Stimulated activated naive B cell treated with anti-CD40 and anti-IgM and Interleukin-4, amounts not matched to agents 10 μg/mL and 1 μg/mL and 100 μg/mL, for 72 hours (primary cell): ENCODE results near the gene TMIGD1.
"Not testable (repeated sequence)": the region's sequence is repeated elsewhere in the genome, so short reads cannot be mapped to it uniquely, and the experiment has no call there.

Experiments
- ATAC-seq, 2 donors: fragments of 150-1000 bp; cut with Tn5 transposase; replicated peaks; 2 replicates each; pipeline ENCODE4 v1.10.0; 2021; ENCODE audit warnings: moderate library complexity in 1 of 2
- DNase-seq: peaks from one replicate; pipeline ENCODE4 v3.0.0; 2021
- H3K27ac Mint-ChIP-seq: one replicate; pipeline ENCODE4 v1.8.0; 2022; ENCODE audit warnings: mild to moderate bottlenecking, mixed read lengths
- H3K27me3 Mint-ChIP-seq, 2 donors: one replicate each; pipeline ENCODE4 v1.8.0; 2022; ENCODE audit warnings: mixed read lengths in 2 of 2
- H3K36me3 Mint-ChIP-seq, 2 donors: one replicate each; pipeline ENCODE4 v1.8.0; 2022; ENCODE audit warnings: mixed read lengths in 2 of 2, mild to moderate bottlenecking in 1 of 2
- H3K4me1 Mint-ChIP-seq, 2 donors: one replicate each; pipeline ENCODE4 v1.8.0; 2022; ENCODE audit warnings: mixed read lengths in 2 of 2, mild to moderate bottlenecking in 1 of 2
- H3K4me3 Mint-ChIP-seq, 2 donors: one replicate each; pipeline ENCODE4 v1.8.0; 2022; ENCODE audit warnings: mild to moderate bottlenecking in 2 of 2, mixed read lengths in 2 of 2, moderate library complexity in 1 of 2
- H3K9me3 Mint-ChIP-seq, 2 donors: one replicate each; pipeline ENCODE4 v1.8.0; 2022; ENCODE audit warnings: mixed read lengths in 2 of 2, mild to moderate bottlenecking in 1 of 2

TMIGD1 gene

GRCh38 chr17:30369995-30370394 is 36.1 kb upstream of the TMIGD1 start:
- H3K9me3 Mint-ChIP-seq, result no peaks in the 10 kb centered on the region
- no peak overlapping the region for H3K27ac Mint-ChIP-seq
- ATAC-seq, result no peak
- H3K4me1 Mint-ChIP-seq, result peaks cover 0 to 5% of the 10 kb centered on the region in 2 donors
- DNase-seq, result no peak
- peaks cover 12 to 15% of the 10 kb centered on the region in 2 donors for H3K27me3 Mint-ChIP-seq
- H3K4me3 Mint-ChIP-seq, result no peak overlapping the region
- H3K36me3 Mint-ChIP-seq, result no peaks in the 10 kb centered on the region

- ATAC-seq (no peak), DNase-seq (no peak)
- Mint-ChIP-seq H3K36me3 (no peaks in the 10 kb centered on the region), H3K27ac (no peak overlapping the region), H3K4me1 (peaks cover under 1 to 7% of the 10 kb centered on the region in 2 donors), H3K9me3 (no peaks in the 10 kb centered on the region), H3K27me3 (peaks cover 4 to 9% of the 10 kb centered on the region in 2 donors), H3K4me3 (no peak overlapping the region)
These were observed 35.3 kb upstream of the TMIGD1 start for GRCh38 chr17:30368912-30369720.

DNA sequence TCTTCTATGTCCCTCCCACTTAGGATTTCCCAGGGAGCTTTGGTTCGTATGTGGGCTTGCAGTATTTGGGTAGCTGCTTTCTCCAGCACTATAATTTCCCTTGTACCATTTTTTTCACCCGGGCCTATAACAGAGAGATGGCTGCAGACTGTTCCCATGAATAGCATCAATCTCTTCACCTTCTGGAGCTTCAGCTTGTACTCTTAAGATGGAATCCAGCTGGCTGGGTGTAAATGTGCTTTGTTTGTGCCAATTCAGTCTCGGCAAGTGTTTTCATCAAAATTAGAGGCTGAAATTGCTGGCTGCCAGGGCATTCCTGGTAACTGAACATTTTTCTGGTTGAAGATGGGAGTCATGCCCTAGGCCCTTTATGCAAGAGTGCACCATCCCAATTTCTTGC is 32.7 kb upstream of the TMIGD1 start:
- ATAC-seq (no peak), DNase-seq (no peak)
- Mint-ChIP-seq H3K4me1 (peaks cover 11 to 18% of the 10 kb centered on the region in 2 donors), H3K9me3 (no peaks in the 10 kb centered on the region), H3K27me3 (peaks cover 0 to 5% of the 10 kb centered on the region in 2 donors), H3K27ac (no peak overlapping the region), H3K4me3 (no peak overlapping the region), H3K36me3 (no peaks in the 10 kb centered on the region)

DNA sequence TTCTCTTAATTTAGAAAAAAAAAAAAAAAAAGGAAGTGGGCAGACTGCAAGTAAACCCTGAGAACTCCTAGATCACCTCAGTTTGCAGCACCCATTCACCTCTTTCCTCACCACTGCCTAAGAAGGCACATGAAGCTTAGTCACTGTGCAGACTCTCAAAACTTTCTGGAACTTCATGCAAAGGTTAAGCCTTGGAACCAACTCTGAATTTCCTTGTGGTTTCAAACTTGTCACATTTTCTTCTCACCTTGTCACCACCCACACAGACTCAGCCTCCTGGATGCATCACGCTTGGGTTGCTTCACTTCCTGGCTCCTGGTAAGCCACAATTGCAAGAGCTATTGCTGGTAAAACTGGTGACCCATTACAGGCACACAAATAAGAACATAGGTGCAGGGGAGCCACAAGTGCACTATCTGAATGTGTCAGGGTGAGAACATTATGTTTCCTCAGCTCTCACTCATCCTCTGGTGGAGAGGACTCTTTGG is 29.9 kb upstream of the TMIGD1 start:
- H3K4me1 Mint-ChIP-seq, result peaks cover 11 to 18% of the 10 kb centered on the region in 2 donors
- peaks cover 3 to 6% of the 10 kb centered on the region in 2 donors for H3K36me3 Mint-ChIP-seq
- peak overlapping the region; percentile 12 to 46 for H3K4me3 Mint-ChIP-seq
- DNase-seq (peak; percentile 65), ATAC-seq (peak; percentile 96 to 97)
- H3K9me3 Mint-ChIP-seq, result peaks cover 7 to 9% of the 10 kb centered on the region in 2 donors
- H3K27me3 Mint-ChIP-seq, result no peaks in the 10 kb centered on the region
- peak overlapping the region; percentile 90 for H3K27ac Mint-ChIP-seq

GRCh38 chr17:30361766-30362279 is 28.0 kb upstream of the TMIGD1 start:
- no peak for DNase-seq
- peaks cover 11 to 18% of the 10 kb centered on the region in 2 donors for H3K4me1 Mint-ChIP-seq
- H3K27ac Mint-ChIP-seq, result no peak overlapping the region
- H3K36me3 Mint-ChIP-seq, result peaks cover 3 to 6% of the 10 kb centered on the region in 2 donors
- no peak for ATAC-seq
- H3K9me3 Mint-ChIP-seq, result peaks cover 7 to 9% of the 10 kb centered on the region in 2 donors
- H3K4me3 Mint-ChIP-seq, result no peak overlapping the region
- H3K27me3 Mint-ChIP-seq, result no peaks in the 10 kb centered on the region

GRCh38 chr17:30360086-30360808 is 26.4 kb upstream of the TMIGD1 start:
- H3K4me1 Mint-ChIP-seq, result peaks cover 14 to 19% of the 10 kb centered on the region in 2 donors
- peaks cover 3% of the 10 kb centered on the region in 2 donors for H3K27me3 Mint-ChIP-seq
- no peak overlapping the region for H3K27ac Mint-ChIP-seq
- peaks cover 3 to 6% of the 10 kb centered on the region in 2 donors for H3K36me3 Mint-ChIP-seq
- H3K4me3 Mint-ChIP-seq, result no peak overlapping the region
- H3K9me3 Mint-ChIP-seq, result peaks cover 7 to 9% of the 10 kb centered on the region in 2 donors
- no peak for DNase-seq
- no peak for ATAC-seq

DNA sequence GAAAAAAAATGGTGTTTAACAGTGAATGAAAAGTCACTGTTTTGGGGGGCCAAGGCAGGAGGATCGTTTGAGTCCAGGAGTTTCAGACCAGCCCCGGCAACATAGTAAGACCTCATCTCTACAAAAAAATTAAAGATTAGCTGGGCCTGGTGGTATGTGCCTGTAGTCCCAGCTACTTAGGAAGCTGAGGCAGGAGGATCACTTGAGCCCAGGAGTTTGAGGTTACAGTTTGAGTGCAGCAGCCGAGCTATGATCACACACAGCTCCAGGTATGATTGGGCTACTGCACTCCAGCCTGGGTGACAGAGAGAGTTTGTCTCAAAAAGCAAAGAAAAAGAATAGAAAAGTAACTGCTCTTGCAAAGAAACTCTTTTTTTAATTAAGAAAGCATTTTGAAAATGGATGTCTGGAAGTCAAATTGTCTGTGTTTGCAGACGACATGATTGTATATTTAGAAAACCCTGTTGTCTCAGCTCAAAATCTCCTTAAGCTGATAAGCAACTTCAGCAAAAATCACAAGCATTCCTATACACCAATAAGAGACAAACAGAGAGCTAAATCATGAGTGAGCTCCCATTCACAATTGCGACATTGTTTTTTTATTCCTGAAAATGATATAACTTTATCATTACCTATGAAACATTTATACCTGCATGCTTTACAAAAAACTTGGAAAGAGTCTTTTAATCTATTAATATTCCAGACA is 24.4 kb upstream of the TMIGD1 start:
- Mint-ChIP-seq H3K4me1 (peaks cover 11 to 13% of the 10 kb centered on the region in 2 donors), H3K9me3 (peaks cover 7 to 9% of the 10 kb centered on the region in 2 donors), H3K4me3 (no peak overlapping the region), H3K36me3 (peaks cover 3 to 6% of the 10 kb centered on the region in 2 donors), H3K27me3 (peaks cover 6 to 7% of the 10 kb centered on the region in 2 donors), H3K27ac (no peak overlapping the region)
- ATAC-seq, result no peak
- no peak for DNase-seq

DNA sequence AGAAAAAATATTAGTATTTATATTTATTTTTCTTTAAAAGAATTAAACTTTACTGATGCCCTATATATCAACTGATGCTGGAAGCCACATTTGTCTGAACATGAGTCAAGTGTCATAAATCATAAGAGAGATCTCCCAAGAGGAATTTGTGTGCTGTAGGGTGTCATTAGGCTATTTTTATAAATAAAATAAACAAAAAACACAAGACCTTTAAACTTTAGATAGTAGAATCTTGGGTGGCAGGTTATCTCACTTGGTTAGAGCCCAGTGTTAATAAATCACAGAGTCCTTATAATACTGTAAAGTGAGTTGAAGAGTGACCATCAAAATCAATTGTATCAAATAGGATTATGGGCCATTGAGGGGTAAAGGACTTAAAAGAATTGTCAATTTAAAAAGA is 23.6 kb upstream of the TMIGD1 start:
- Mint-ChIP-seq H3K36me3 (peaks cover 3 to 6% of the 10 kb centered on the region in 2 donors), H3K9me3 (peaks cover 7 to 9% of the 10 kb centered on the region in 2 donors), H3K27me3 (peaks cover 6 to 7% of the 10 kb centered on the region in 2 donors), H3K4me1 (peaks cover 9 to 12% of the 10 kb centered on the region in 2 donors), H3K4me3 (no peak overlapping the region), H3K27ac (no peak overlapping the region)
- ATAC-seq (no peak), DNase-seq (no peak)

GRCh38 chr17:30354701-30355100 is 20.8 kb upstream of the TMIGD1 start:
- H3K27ac Mint-ChIP-seq, result no peak overlapping the region
- no peak for DNase-seq
- peaks cover under 1 to 1% of the 10 kb centered on the region in 2 donors for H3K9me3 Mint-ChIP-seq
- peak; percentile 43 to 54 for ATAC-seq
- peaks cover 6 to 7% of the 10 kb centered on the region in 2 donors for H3K27me3 Mint-ChIP-seq
- H3K36me3 Mint-ChIP-seq, result peaks cover 0 to 2% of the 10 kb centered on the region in 2 donors
- H3K4me3 Mint-ChIP-seq, result no peak overlapping the region
- peaks cover 10 to 17% of the 10 kb centered on the region in 2 donors for H3K4me1 Mint-ChIP-seq

DNA sequence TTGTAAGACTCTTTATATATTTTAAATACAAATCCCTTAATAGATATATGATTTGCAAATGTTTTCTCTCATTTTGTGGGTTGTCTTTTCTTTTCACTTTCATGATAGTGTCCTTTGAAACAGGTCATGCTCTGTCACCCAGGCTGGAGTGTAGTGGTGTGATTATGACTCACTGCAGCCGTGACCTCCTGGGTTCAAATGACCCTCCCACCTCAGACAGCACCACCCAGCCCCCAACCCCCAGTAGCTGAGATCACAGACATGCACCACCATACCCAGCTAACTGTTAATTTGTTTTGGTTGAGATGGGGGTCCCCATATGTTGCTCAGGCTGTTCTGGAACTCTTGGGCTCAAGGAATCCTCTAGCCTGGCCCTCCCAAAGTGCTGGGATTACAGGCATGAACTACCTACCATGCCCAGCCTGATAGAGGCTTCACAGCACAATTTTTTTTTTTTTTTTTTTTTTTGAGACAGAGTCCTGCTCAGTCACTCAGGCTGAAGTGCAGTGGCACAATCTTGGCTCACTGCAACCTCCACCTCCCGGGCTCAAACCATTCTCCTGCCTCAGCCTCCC is 18.5 kb upstream of the TMIGD1 start:
- Mint-ChIP-seq H3K4me3 (no peak overlapping the region), H3K36me3 (peaks cover 0 to 2% of the 10 kb centered on the region in 2 donors), H3K4me1 (peaks cover 10 to 17% of the 10 kb centered on the region in 2 donors), H3K27ac (no peak overlapping the region), H3K9me3 (peaks cover 0 to 1% of the 10 kb centered on the region in 2 donors), H3K27me3 (peaks cover 6 to 7% of the 10 kb centered on the region in 2 donors)
- no peak for DNase-seq
- peak; percentile 61 to 85 for ATAC-seq

GRCh38 chr17:30351735-30352134 is 17.9 kb upstream of the TMIGD1 start:
- Mint-ChIP-seq H3K4me3 (no peak overlapping the region), H3K4me1 (peaks cover 10 to 17% of the 10 kb centered on the region in 2 donors), H3K27me3 (peaks cover 6 to 7% of the 10 kb centered on the region in 2 donors), H3K9me3 (peaks cover 0 to 1% of the 10 kb centered on the region in 2 donors), H3K27ac (no peak overlapping the region), H3K36me3 (peaks cover 0 to 2% of the 10 kb centered on the region in 2 donors)
- no peak for ATAC-seq
- DNase-seq, result no peak

- not testable (repeated sequence) for ATAC-seq, H3K36me3 Mint-ChIP-seq, H3K4me3 Mint-ChIP-seq, DNase-seq, H3K27ac Mint-ChIP-seq, H3K27me3 Mint-ChIP-seq, H3K9me3 Mint-ChIP-seq
- peaks cover 10 to 17% of the 10 kb centered on the region in 2 donors for H3K4me1 Mint-ChIP-seq
These were observed 17.4 kb upstream of the TMIGD1 start for GRCh38 chr17:30351263-30351662.

DNA sequence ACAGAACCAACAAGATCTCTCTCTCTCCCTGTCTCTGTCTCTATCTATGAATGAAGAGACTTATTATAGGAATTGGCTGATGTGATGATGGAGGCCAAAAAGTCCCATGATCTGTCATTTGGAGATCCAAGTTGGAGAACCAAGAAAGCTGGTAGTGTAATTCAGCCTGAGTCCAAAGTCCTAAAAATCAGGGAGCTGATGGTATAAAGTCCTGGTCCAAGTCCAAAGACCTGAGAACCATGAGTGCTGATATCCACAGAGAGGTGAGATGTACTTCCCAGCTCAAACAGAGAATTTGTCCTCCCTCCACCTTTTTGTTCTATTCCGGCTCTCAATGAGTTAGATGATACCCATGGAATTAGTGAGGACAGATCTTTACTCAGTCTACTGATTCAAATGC is 15.4 kb upstream of the TMIGD1 start:
- no peak for DNase-seq
- Mint-ChIP-seq H3K27me3 (no peaks in the 10 kb centered on the region), H3K27ac (no peak overlapping the region), H3K4me3 (no peak overlapping the region), H3K4me1 (peaks cover 8 to 11% of the 10 kb centered on the region in 2 donors), H3K9me3 (peaks cover 0 to 1% of the 10 kb centered on the region in 2 donors), H3K36me3 (peaks cover 0 to 2% of the 10 kb centered on the region in 2 donors)
- no peak for ATAC-seq
